Suprapubic skin (tissue), 4 donors: Measurements from ENCODE around the gene POLA2. TPM values are rescaled to one million over a fixed set of nuclear protein-coding genes. Genes with fewer than 3 reads are reported as not detected.
A peak's percentile ranks its signal among the peaks of the same experiment; 100 is the strongest.

Source experiments
- DNase-seq, 2 donors: peaks; one replicate each; pipeline ENCODE4 v3.0.0-alpha.2; 2019; ENCODE audit warnings: low spot score in 2 of 2
- H3K27ac ChIP-seq: fragments of 200-600 bp; sonication (generic); one replicate; pipeline ENCODE4 v1.5.1; 2019
- H3K27me3 ChIP-seq: fragments of 200-600 bp; sonication (generic); one replicate; pipeline ENCODE4 v1.5.1; 2019
- H3K36me3 ChIP-seq: fragments of 200-600 bp; sonication (generic); one replicate; pipeline ENCODE4 v1.5.1; 2019
- H3K4me1 ChIP-seq: fragments of 200-600 bp; sonication (generic); one replicate; pipeline ENCODE4 v1.5.1; 2019
- H3K4me3 ChIP-seq: fragments of 200-600 bp; sonication (generic); one replicate; pipeline ENCODE4 v1.5.1; 2019; ENCODE audit warnings: mild to moderate bottlenecking
- H3K9me3 ChIP-seq: fragments of 200-600 bp; sonication (generic); one replicate; pipeline ENCODE4 v1.5.1; 2019
- EP300 ChIP-seq: sonication (generic); formaldehyde crosslinking; IDR thresholded peaks from one replicate; pipeline ENCODE4 v1.6.1; 2017; ENCODE audit warnings: antibody characterized with exemption
- POLR2A ChIP-seq, 2 donors: fragments of 450-650 bp; IDR thresholded peaks; one replicate each; pipeline ENCODE4 v1.6.1; 2017; ENCODE audit warnings: antibody characterized with exemption in 2 of 2, mild to moderate bottlenecking in 2 of 2, moderate library complexity in 2 of 2
- POLR2AphosphoS5 ChIP-seq, 3 donors: sonication (generic); formaldehyde crosslinking; IDR thresholded peaks; one replicate each; pipeline ENCODE4 v1.6.1; 2017; ENCODE audit warnings: antibody characterized with exemption in 3 of 3
- WGBS: methylation state at CpG from one replicate; pipeline ENCODE4 v1.1.5; 2018; 5-methylcytosine and 5-hydroxymethylcytosine counted together
- total RNA-seq, 4 donors: library from RNA; depleted of rRNA; stranded (reverse); fragments of >200 nt; gene quantifications; one replicate each; pipeline ENCODE4 v1.1.0, GENCODE V29; 2016
- TF ChIP-seq, protein P1 (sequence below), 2 donors: fragments of 200-600 bp in 1 of 2; fragments of 450-650 bp in 1 of 2; sonication (generic) in 1 of 2; IDR thresholded peaks; one replicate each; pipeline ENCODE4 v1.5.1; 2016 to 2019; ENCODE audit warnings: antibody characterized with exemption in 2 of 2, mild to moderate bottlenecking in 1 of 2, moderate library complexity in 1 of 2

The POLA2 gene
- total RNA-seq, 4 donors from 2014 or later = 4.5 to 19.7 (median 7.3) TPM

DNA sequence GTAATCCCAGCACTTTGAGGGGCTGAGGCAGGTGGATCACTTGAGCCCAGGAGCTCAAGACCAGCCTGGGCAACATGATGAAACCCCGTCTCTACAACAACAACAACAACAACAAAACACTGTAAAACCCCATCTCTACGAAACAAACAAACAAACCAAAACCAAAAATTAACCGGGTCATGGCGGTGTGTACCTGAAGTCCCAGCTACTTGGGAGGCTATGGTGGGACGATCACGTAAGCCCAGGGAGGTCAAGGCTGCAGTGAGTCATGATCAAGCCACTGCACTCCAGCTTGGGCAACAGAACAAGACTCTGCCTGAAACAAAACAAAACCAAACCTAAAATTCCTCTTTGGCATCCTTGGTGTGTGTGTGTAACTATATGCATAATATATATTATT, 7.0 kb upstream of the POLA2 start:
- WGBS = 86% methylated on average over 6 of the region's 6 CpGs
- H3K9me3 ChIP-seq = no peaks in the 10 kb centered on the region
- H3K27ac ChIP-seq = no peak overlapping the region
- TF ChIP-seq EP300 (no peak), POLR2A (IDR thresholded peaks at IDR 0.05) (no peak), POLR2AphosphoS5 (IDR thresholded peaks at IDR 0.05) (no peak)
- TF ChIP-seq, protein P1, sequence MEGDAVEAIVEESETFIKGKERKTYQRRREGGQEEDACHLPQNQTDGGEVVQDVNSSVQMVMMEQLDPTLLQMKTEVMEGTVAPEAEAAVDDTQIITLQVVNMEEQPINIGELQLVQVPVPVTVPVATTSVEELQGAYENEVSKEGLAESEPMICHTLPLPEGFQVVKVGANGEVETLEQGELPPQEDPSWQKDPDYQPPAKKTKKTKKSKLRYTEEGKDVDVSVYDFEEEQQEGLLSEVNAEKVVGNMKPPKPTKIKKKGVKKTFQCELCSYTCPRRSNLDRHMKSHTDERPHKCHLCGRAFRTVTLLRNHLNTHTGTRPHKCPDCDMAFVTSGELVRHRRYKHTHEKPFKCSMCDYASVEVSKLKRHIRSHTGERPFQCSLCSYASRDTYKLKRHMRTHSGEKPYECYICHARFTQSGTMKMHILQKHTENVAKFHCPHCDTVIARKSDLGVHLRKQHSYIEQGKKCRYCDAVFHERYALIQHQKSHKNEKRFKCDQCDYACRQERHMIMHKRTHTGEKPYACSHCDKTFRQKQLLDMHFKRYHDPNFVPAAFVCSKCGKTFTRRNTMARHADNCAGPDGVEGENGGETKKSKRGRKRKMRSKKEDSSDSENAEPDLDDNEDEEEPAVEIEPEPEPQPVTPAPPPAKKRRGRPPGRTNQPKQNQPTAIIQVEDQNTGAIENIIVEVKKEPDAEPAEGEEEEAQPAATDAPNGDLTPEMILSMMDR (IDR thresholded peaks at IDR 0.05) = no peak
- H3K4me1 ChIP-seq = peaks cover 2% of the 10 kb centered on the region
- no peak overlapping the region for H3K4me3 ChIP-seq
- no peaks in the 10 kb centered on the region for H3K27me3 ChIP-seq
- H3K36me3 ChIP-seq = no peaks in the 10 kb centered on the region
- DNase-seq = no peak

GRCh38 chr11:65258988-65259387, 2.8 kb upstream of the POLA2 start:
- DNase-seq = no peak
- TF ChIP-seq EP300 (no peak), POLR2A (IDR thresholded peaks at IDR 0.05) (no peak), POLR2AphosphoS5 (IDR thresholded peaks at IDR 0.05) (no peak)
- TF ChIP-seq, protein P1 (IDR thresholded peaks at IDR 0.05) = no peak
- Histone ChIP-seq H3K27me3 (no peaks in the 10 kb centered on the region), H3K4me3 (no peak overlapping the region), H3K4me1 (peaks cover 21% of the 10 kb centered on the region), H3K27ac (no peak overlapping the region), H3K9me3 (no peaks in the 10 kb centered on the region), H3K36me3 (no peaks in the 10 kb centered on the region)
- 78% methylated on average over 5 of the region's 5 CpGs for WGBS

- 95% methylated on average over 17 of the region's 17 CpGs for WGBS
- no peak overlapping the region for H3K4me3 ChIP-seq
- TF ChIP-seq EP300 (no peak), POLR2A (IDR thresholded peaks at IDR 0.05) (no peak), POLR2AphosphoS5 (IDR thresholded peaks at IDR 0.05) (no peak)
- TF ChIP-seq, protein P1 (IDR thresholded peaks at IDR 0.05) = no peak
Measured at GRCh38 chr11:65260302-65260701, 1.5 kb upstream of the POLA2 start.

GRCh38 chr11:65260756-65261590, 789 bp upstream of the POLA2 start:
- no peaks in the 10 kb centered on the region for H3K9me3 ChIP-seq
- peaks cover 21% of the 10 kb centered on the region for H3K4me1 ChIP-seq
- 64% methylated on average over 26 of the region's 26 CpGs for WGBS
- no peaks in the 10 kb centered on the region for H3K36me3 ChIP-seq
- no peaks in the 10 kb centered on the region for H3K27me3 ChIP-seq
- peak overlapping the region; percentile 81 for H3K4me3 ChIP-seq
- H3K27ac ChIP-seq = peak overlapping the region; percentile 93
- DNase-seq = no peak
- TF ChIP-seq, protein P1 (IDR thresholded peaks at IDR 0.05) = no peak
- TF ChIP-seq POLR2AphosphoS5 (IDR thresholded peaks at IDR 0.05) (no peak), EP300 (no peak), POLR2A (IDR thresholded peaks at IDR 0.05) (no peak)

More at GRCh38 chr11:65260302-65260701, 1.5 kb upstream of the POLA2 start:
- no peaks in the 10 kb centered on the region for H3K9me3 ChIP-seq
- DNase-seq = no peak
- no peak overlapping the region for H3K27ac ChIP-seq
- no peaks in the 10 kb centered on the region for H3K27me3 ChIP-seq
- H3K4me1 ChIP-seq = peaks cover 21% of the 10 kb centered on the region
- H3K36me3 ChIP-seq = no peaks in the 10 kb centered on the region

GRCh38 chr11:65262381-65262680, 569 bp downstream of the POLA2 start:
- peaks cover 21% of the 10 kb centered on the region for H3K4me1 ChIP-seq
- H3K27ac ChIP-seq = peak overlapping the region; percentile 93
- H3K27me3 ChIP-seq = no peaks in the 10 kb centered on the region
- no peak for DNase-seq
- H3K36me3 ChIP-seq = peaks cover 4% of the 10 kb centered on the region
- TF ChIP-seq, protein P1 (IDR thresholded peaks at IDR 0.05) = no peak
- TF ChIP-seq POLR2A (IDR thresholded peaks at IDR 0.05) = no peak
- TF ChIP-seq EP300 = no peak
- no peak for TF ChIP-seq POLR2AphosphoS5 (IDR thresholded peaks at IDR 0.05)
- H3K9me3 ChIP-seq = no peaks in the 10 kb centered on the region
- 2% methylated on average over 15 of the region's 16 CpGs for WGBS
- H3K4me3 ChIP-seq = peak overlapping the region; percentile 81
